Tongue (tissue), 2 donors: Measurements from ENCODE around the gene CSNK2A3. TPM values are rescaled to one million over a fixed set of nuclear protein-coding genes. Genes with fewer than 3 reads are reported as not detected.
A peak's percentile ranks its signal among the peaks of the same experiment; 100 is the strongest.
"Not testable (repeated sequence)": the region's sequence is repeated elsewhere in the genome, so short reads cannot be mapped to it uniquely, and the experiment has no call there.

Experiments used
- DNase-seq: peaks from one replicate; pipeline ENCODE4 v3.0.0-alpha.2; 2015
- total RNA-seq: library from RNA; depleted of rRNA; stranded (reverse); fragments of >200 nt; gene quantifications from one replicate; pipeline ENCODE4 v1.2.3, GENCODE V29; 2014

Gene CSNK2A3
- total RNA-seq, 1 donor from 2014 or later: 3.9 TPM

- DNase-seq: no peak
These were observed 26.6 kb upstream of the CSNK2A3 start for GRCh38 chr11:11379661-11380060.

DNA sequence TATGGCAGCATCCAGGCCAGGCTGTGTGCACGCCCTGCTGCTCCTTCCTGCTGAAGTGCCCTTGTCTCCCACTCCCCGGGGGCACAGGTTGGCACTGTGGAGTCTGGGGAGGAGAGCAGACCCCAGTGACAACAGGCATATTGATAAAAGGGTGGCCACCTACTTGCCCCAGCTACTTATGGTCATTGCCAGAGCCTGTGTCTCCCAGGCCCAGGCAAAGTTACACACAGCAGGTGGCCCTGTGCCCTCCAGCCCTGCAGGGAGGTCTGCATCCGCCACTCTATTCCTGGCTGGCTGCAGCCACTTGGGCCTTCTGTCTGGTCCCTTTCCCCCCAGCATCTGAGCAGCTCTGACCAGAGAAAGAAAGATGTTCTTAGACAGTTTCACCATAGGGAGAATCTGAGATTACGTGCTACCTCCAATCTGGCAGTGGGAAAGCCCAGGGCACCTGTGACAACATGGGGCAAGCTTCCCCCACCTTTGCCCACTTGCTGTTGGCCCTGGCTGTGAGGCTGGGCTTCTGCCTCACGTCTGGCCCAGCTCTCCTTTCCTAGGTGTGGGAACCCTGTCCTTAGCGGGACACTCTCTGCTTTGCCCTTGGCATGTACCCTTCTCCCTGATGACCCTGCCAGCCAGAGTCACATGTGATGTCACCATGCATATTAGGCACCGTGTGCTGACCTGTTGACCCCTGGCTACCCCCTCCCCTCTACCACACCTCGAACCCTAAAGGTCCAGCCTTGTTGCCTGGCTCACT, 25.3 kb upstream of the CSNK2A3 start:
- DNase-seq: no peak

- no peak for DNase-seq
These were observed 21.5 kb upstream of the CSNK2A3 start for GRCh38 chr11:11374358-11375148.

GRCh38 chr11:11373934-11374333, 20.9 kb upstream of the CSNK2A3 start:
- DNase-seq: no peak

DNA sequence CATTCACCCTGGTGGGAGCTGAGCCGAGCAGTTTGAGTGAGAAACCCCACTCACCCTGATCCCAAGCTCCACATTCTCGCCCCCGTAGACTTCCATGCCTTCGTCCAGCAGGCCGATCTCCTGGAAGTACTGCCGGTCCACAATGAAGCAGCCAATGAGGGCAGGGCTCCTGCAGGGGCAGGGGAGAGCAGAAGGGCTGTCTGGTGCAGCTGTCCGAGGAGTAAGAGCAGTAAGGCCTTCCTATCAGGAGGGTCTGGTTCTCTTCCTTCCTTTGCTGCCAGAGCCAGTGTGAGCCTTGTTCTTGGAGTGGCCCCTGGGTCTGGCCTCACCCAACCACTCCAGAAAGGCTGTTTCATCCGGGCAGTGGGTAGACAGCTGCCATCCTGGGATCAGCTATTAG, 19.4 kb upstream of the CSNK2A3 start:
- no peak for DNase-seq

GRCh38 chr11:11370962-11371303, 17.9 kb upstream of the CSNK2A3 start:
- no peak for DNase-seq

DNA sequence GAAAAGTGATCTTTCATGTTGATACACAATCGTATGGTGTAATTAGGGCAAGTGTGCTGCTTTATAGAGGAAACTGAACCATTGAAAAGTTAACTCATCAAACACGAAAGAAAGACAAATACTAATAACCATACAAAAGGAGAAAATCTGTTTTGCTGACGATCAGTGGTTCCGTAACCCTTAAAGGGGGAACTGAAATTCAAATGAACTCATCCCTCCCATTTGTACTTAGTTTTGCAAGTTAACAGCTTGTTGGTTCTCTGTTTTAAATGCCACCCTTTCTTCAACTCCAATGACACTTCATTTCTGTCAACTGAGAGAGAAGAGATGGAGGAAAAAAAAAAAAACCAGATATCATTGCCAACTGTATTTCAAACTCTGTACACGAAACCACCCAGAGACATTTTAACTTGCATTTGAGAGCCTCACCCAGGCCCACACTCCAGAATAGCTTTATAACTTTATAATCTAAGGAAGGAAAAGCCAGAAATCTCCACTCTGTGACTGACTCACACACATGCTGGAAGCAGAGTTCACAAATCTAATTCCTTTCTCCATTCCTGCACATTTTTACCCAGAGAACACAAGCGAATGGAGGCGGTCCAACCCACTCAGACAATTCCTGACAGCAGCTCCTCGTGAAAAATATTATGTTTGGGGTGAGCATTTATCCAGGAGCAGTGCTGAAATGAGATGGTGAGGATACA, 17.4 kb upstream of the CSNK2A3 start:
- no peak for DNase-seq

DNA sequence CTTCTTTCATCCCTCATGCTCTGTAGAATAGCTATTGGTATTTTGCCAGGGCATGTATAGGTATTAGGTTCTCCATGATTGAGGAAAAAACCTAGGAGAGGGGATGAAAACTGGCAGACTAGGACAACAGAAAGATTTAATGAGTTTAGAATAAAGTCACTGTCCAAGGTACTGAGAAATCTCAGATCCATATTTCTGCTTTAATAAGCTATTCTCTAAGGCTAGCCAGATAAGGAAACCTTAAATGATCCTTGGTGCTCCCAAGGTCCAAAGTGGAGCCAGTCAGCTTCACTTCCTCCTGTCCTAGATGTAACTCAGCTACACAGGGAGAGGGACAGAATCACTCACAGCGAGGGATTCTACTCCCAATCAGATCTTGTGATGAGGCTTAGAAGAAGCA, 13.7 kb upstream of the CSNK2A3 start:
- peak; percentile 49 for DNase-seq

DNA sequence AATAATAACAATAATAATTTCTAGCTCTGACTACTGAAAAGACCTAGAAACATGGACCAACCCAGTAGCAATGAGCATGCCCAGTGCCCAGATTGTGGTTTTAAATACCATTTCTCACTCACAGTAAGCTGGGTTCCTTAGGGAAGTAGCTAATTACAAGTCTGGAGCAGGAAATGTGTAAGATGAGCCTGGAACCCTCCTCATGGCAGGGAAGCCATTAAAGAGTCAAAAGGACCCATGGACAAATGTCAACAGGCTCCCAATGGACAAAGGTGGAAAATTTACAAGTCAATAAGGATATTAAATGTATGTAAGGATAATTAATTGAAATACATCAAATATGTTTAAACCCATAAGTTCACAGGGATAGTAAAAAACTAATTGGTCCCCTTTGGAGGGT, 10.6 kb upstream of the CSNK2A3 start:
- DNase-seq: no peak

DNA sequence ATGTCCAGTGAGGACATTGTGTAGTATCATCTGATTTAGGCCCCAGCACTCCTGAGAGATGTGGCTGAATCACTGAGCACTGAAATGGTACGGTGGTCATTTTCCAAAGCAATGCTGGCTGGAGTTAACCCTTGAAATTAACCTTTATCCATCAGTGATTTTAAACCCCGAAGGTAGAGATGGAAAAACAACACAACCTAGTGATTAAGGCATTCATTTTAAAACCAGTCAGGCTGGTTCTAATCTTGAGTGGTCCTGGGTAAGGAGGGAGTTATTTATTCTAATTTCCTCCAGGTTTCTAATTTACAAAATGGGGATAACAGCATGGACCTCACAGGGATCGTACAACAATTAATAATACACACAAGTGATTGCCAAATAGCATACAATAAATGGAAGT, 6.6 kb upstream of the CSNK2A3 start:
- DNase-seq: no peak

GRCh38 chr11:11356842-11357241, 3.8 kb upstream of the CSNK2A3 start:
- DNase-seq: no peak

GRCh38 chr11:11351851-11352250, 1.2 kb downstream of the CSNK2A3 start:
- not testable (repeated sequence) for DNase-seq

DNA sequence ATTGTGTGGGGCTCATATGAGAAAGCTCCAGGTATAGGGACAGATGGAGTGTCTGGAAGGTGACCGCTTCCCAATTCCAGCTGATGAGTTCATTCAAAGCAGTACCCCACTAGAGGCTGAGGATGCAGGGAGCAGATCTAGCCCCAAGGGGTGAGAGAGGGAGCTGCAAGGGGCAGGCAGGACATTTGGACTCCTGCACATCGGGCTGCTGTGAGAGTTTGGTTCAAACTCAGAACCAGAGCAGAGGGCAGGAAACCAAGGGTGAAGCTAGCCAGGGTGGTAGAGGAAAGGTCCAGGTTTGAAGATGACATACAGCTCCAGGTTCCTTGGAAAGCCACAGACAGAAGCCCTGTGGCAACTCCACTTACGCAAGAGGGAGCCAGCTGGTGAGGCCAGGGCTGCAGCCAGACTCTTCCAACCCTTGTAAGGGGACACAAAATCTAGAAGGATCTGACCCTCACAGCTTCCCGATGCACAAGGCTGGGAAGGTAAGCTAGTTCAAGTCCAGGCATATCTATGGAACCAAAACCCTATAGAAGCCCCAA, 1.9 kb downstream of the CSNK2A3 start:
- DNase-seq: no peak

DNA sequence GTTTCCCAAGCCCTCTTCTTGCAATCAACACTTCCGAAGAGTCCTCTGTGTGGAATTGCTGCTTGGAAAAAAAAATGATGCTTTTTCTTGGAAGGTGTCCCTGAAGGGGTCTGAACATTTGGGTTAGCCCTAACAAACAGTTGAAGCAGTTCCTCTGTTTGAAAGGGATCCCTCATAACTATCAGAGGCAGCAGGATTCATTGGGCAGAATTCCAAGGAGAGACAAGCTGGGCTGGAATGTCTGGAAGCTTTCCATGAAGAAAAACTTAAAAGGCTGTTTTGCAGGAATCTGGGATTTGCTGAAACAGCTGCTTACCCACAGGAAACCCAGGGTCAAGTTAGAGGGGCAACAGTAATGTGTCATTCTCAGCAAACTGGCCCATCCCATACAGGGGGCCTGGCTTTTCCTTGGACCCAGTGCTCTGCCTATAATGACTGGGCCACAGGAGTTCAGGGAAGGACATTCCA, 3.1 kb downstream of the CSNK2A3 start:
- peak; percentile 96 for DNase-seq

DNA sequence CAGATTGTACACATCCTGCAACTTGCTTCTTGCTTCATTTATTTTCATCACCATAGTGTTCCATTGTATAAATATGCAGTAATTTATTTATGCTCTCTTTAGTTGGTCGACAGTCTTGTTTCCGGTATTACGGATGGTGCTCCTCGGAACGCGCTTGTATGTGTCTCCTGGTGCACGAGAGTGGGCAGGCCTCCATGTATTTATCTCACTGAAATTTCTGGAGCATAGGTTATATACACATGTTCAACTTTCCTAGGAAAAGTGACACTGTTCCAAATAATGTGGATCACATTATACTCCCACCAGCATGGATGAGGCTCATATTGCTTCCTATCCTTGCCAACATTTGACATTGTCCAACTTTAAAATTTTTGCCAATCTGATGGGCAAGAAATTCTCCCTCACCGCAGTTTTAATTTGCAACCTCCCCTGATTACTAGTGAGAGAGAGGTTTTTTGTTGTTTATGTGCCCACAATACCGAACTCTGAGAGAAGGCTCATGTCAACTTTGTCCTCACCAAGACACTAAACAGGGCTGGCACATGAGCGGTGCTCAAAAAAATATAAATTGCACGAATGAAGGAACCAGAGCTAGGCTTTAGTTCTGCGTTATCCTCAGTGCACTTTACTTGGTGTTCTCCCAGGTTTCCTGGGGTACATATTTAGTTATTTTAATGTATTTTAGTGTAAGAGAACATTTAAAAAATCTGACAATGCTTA, 3.8 kb downstream of the CSNK2A3 start:
- DNase-seq: peak; percentile 84

GRCh38 chr11:11348303-11348702, 4.7 kb downstream of the CSNK2A3 start:
- DNase-seq: no peak

DNA sequence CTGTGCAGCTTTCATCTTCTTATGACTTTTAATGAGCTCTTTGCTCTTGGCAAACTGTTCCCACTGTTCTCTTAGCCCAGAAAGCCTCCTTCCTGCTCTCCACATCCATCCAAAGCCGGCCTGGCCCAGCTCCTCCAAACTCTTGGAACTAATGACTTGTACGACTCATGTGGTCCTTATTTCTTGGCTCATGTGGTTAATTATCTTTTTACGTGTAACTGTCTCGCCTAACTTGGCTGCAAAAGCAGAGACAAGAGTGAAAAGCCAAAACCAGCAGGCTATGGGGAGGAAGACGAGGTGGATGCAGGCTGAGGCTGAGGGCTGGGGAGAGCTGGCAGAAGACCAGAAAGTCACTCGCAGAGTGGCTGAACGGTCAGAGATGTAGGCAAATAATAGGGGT, 5.5 kb downstream of the CSNK2A3 start:
- peak; percentile 85 for DNase-seq

DNA sequence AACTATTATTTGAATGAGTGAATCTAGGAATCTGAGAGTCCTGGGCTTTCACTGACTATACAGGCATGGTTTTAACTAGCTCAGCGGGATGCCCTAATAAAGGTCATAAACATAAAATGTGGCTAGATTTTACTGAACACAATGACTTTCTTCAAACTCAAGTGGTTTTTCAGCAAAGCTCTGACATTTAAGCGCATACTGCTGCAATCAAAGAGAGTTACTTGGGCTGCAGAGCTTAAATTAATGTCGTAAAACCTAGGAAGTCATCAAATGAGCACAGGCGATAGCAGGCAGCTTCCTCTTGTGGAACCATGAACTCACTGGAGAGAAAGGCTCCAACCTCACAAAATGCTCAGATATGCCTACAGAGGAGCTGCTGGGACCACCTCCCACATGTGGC, 6.7 kb downstream of the CSNK2A3 start:
- DNase-seq: no peak

- no peak for DNase-seq
These were observed 8.0 kb downstream of the CSNK2A3 start for GRCh38 chr11:11345099-11345498.

- DNase-seq: no peak
These were observed 9.0 kb downstream of the CSNK2A3 start for GRCh38 chr11:11344045-11344444.

DNA sequence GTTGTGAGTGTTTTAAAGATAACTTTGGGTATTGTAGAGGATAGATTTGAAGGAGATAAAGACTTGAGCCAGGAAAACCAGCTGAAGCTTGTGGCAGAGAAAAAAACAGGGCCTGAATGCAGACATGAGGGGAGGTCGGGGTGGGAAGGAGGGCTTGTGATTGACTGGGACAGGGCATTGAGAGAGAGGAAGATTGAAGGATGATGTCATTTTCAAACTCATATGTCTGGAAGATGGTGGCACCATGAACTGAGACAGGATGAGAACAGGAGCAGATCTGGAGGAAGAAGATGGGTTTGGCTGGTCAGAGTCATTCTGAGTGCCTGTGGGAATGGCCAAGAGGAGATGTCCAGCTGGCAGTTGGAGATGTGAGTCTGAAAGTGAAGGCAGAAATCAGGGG, 14.7 kb downstream of the CSNK2A3 start:
- no peak for DNase-seq

GRCh38 chr11:11336664-11337063, 16.4 kb downstream of the CSNK2A3 start:
- DNase-seq: no peak
